HepG2 (cell line): ENCODE data around the gene SOWAHA. TPM values are rescaled to one million over a fixed set of nuclear protein-coding genes. Genes with fewer than 3 reads are reported as not detected.

Experiments used
- ATAC-seq: fragments of 200-7000 bp; cut with Tn5 transposase; 3 replicates; pipeline ENCODE4 v1.9.1; 2020; ENCODE audit warnings: mild to moderate bottlenecking, moderate library complexity
- BruUV-seq: library from RNA; stranded (reverse); fragments of 400-500 nt; replicated peaks from 2 replicates; lab custom pipeline; 2021; lab: Mats Ljungman, UMichigan
- CTCF ChIA-PET: fragments of 300-600 bp; formaldehyde crosslinking; extraction: SDS; loops from one replicate; lab custom pipeline; 2021; ENCODE audit warnings: low total read pairs, inconsistent platforms, low intra/inter-chr PET ratio; lab: Yijun Ruan, JAX
- POLR2A ChIA-PET: fragments of 350-600 bp; sonication (Branson Sonifier 250); formaldehyde crosslinking; loops from one replicate; lab custom pipeline; 2020; ENCODE audit warnings: antibody characterized with exemption, inconsistent platforms; lab: Yijun Ruan, JAX
- DNase-seq: peaks from one replicate; pipeline ENCODE4 v3.0.0-alpha.2; 2015; ENCODE audit warnings: low spot score
- FAIRE-seq: peaks from 3 replicates; lab custom pipeline; 2011; peaks lifted over from hg19 to GRCh38; lab: Jason Lieb, UNC
- H2AFZ ChIP-seq: one replicate; pipeline ENCODE4 v1.6.1; 2011; ENCODE audit warnings: low read length, inconsistent platforms
- H3K27ac ChIP-seq: fragments of 300-600 bp; 3 replicates; pipeline ENCODE4 v1.8.0; 2011; ENCODE audit warnings: mixed run types, mild to moderate bottlenecking, mixed read lengths, low read length, inconsistent platforms; ENCODE audit not compliant: insufficient read depth; ENCODE audit errors: extremely low read length
- H3K27me3 ChIP-seq, 2 experiments: fragments of 200-600 bp in 1 of 2; 2 replicates in 1 of 2; 3 replicates in 1 of 2; pipeline versions ENCODE4 v1.6.0 to v1.8.0; 2011; ENCODE audit warnings: low read length in 2 of 2, mild to moderate bottlenecking in 2 of 2, moderate library complexity in 2 of 2, inconsistent platforms in 1 of 2; ENCODE audit not compliant: insufficient read depth in 2 of 2, control insufficient read depth in 1 of 2
- H3K36me3 ChIP-seq, 2 experiments: fragments of 200-600 bp in 1 of 2; replicated peaks in 1 of 2; 2 replicates in 1 of 2; 3 replicates in 1 of 2; pipeline versions ENCODE4 v1.5.1 to v1.8.0; 2011; ENCODE audit warnings: low read length in 2 of 2, inconsistent platforms in 1 of 2; ENCODE audit not compliant: insufficient read depth in 2 of 2, control insufficient read depth in 1 of 2
- H3K4me1 ChIP-seq: 2 replicates; pipeline ENCODE4 v1.5.1; 2012; ENCODE audit warnings: low read length, inconsistent platforms; ENCODE audit not compliant: insufficient read depth
- H3K4me2 ChIP-seq: 2 replicates; pipeline ENCODE4 v1.6.0; 2011; ENCODE audit warnings: low read depth, low read length, inconsistent platforms
- H3K4me3 ChIP-seq, 3 experiments: fragments of 200-600 bp in 1 of 3; sonication (generic), shearing (Covaris generic) in 1 of 3; replicated peaks in 1 of 3; 2 replicates each; pipeline ENCODE4 v1.5.1; 2011 to 2016; ENCODE audit warnings: low read length in 3 of 3, inconsistent platforms in 2 of 3, low read depth in 2 of 3, mild to moderate bottlenecking in 2 of 3, control low read depth in 1 of 3, mixed read lengths in 1 of 3; ENCODE audit not compliant: insufficient read depth in 1 of 3
- H3K79me2 ChIP-seq: one replicate; pipeline ENCODE4 v1.6.1; 2011; ENCODE audit warnings: low read length, inconsistent platforms; ENCODE audit not compliant: insufficient read depth
- H3K9ac ChIP-seq: 2 replicates; pipeline ENCODE4 v1.6.0; 2011; ENCODE audit warnings: mild to moderate bottlenecking, low read depth, low read length, inconsistent platforms; ENCODE audit not compliant: insufficient read depth
- H3K9me3 ChIP-seq: 2 replicates; pipeline ENCODE4 v1.5.1; 2012; ENCODE audit warnings: mild to moderate bottlenecking, low read length
- H4K20me1 ChIP-seq: 2 replicates; pipeline ENCODE4 v1.6.0; 2011; ENCODE audit warnings: inconsistent platforms, mild to moderate bottlenecking, low read length, moderate library complexity; ENCODE audit not compliant: insufficient read depth
- ATF1 ChIP-seq: IDR thresholded peaks from 2 replicates; pipeline ENCODE4 v1.6.1; 2016; ENCODE audit warnings: mild to moderate bottlenecking, control low read depth
- BCL6 ChIP-seq: IDR thresholded peaks from 2 replicates; pipeline ENCODE4 v1.6.1; 2016; ENCODE audit warnings: missing genetic modification reagents, missing compliant biosample characterization
- GZF1 ChIP-seq: sonication (generic); formaldehyde crosslinking; IDR thresholded peaks from 2 replicates; pipeline ENCODE4 v1.5.1; 2020; ENCODE audit warnings: mild to moderate bottlenecking, missing genetic modification reagents
- MTA1 ChIP-seq: sonication (generic); formaldehyde crosslinking; IDR thresholded peaks from 2 replicates; pipeline ENCODE4 v1.4.0; 2020; ENCODE audit warnings: missing genetic modification reagents, mild to moderate bottlenecking, borderline replicate concordance
- NFKB2 ChIP-seq: sonication (generic); formaldehyde crosslinking; IDR thresholded peaks from 2 replicates; pipeline ENCODE4 v1.4.0; 2020; ENCODE audit warnings: missing genetic modification reagents, borderline replicate concordance
- PTBP1 ChIP-seq: fragments of 200-400 bp; formaldehyde crosslinking; IDR thresholded peaks from 2 replicates; pipeline ENCODE4 v1.6.1; 2018; ENCODE audit warnings: low read length, low read depth; ENCODE audit not compliant: poor library complexity, severe bottlenecking
- RAD51 ChIP-seq: fragments of 450-650 bp; IDR thresholded peaks from 2 replicates; pipeline ENCODE4 v1.6.1; 2016; ENCODE audit warnings: borderline replicate concordance
- RCOR2 ChIP-seq: IDR thresholded peaks from 2 replicates; pipeline ENCODE4 v1.6.1; 2016; ENCODE audit warnings: missing biosample characterization, missing genetic modification reagents
- SETDB1 ChIP-seq: sonication (generic); formaldehyde crosslinking; IDR thresholded peaks from 2 replicates; pipeline ENCODE4 v1.5.1; 2020; ENCODE audit warnings: missing genetic modification reagents, mild to moderate bottlenecking, borderline replicate concordance
- ZBTB4 ChIP-seq: sonication (generic); formaldehyde crosslinking; IDR thresholded peaks from 2 replicates; pipeline ENCODE4 v1.4.0; 2020; ENCODE audit warnings: missing genetic modification reagents, mild to moderate bottlenecking, borderline replicate concordance
- ZNF260 ChIP-seq: sonication (generic); formaldehyde crosslinking; IDR thresholded peaks from 2 replicates; pipeline ENCODE4 v1.4.0; 2020; ENCODE audit warnings: missing genetic modification reagents, low read depth, mild to moderate bottlenecking, borderline replicate concordance
- ZNF292 ChIP-seq: sonication (generic); formaldehyde crosslinking; IDR thresholded peaks from 2 replicates; pipeline ENCODE4 v1.8.1; 2022; ENCODE audit warnings: mild to moderate bottlenecking, low read depth, missing genetic modification reagents, borderline replicate concordance
- ZNF446 ChIP-seq: sonication (generic); formaldehyde crosslinking; IDR thresholded peaks from 2 replicates; pipeline ENCODE4 v1.5.0; 2020; ENCODE audit warnings: mild to moderate bottlenecking, missing genetic modification reagents
- WGBS: methylation state at CpG from one replicate; pipeline ENCODE4 v1.1.6; 2017; ENCODE audit warnings: low lambda C conversion rate; 5-methylcytosine and 5-hydroxymethylcytosine counted together
- in situ Hi-C: cut with HindIII; loops from 2 replicates; pipeline ENCODE4 v1.10.0; 2017; ENCODE audit warnings: low pct_unique_long_range_greater_than_20kb; ENCODE audit not compliant: extremely low pct_ligation_motif_present
- intact Hi-C: fragments of 100-400 bp; cut with micrococcal nuclease; formaldehyde crosslinking; loops from one replicate; pipeline ENCODE4 v1.10.0; 2022; ENCODE audit not compliant: unreplicated experiment
- polyA plus RNA-seq, 8 experiments: library from polyadenylated mRNA; depleted of rRNA in 3 of 8; stranded (reverse) in 7 of 8; unstranded in 1 of 8; fragments of >200 nt; fragmentation: Illumina TruSeq in 4 of 8; extraction: Trizol in 4 of 8; gene quantifications; 2 replicates each; pipeline versions ENCODE4 v1.2.1 to v1.2.3, GENCODE V29; 2011 to 2016; ENCODE audit warnings: low read depth in 4 of 8, missing spikeins in 1 of 8, mixed read lengths in 1 of 8; ENCODE audit not compliant: insufficient read depth in 1 of 8
- total RNA-seq, 5 experiments: library from RNA; depleted of rRNA; stranded (reverse); fragments of >200 nt; fragmentation: Illumina TruSeq; extraction: Trizol; gene quantifications; 2 replicates each; pipeline ENCODE4 v1.2.3, GENCODE V29; 2016; ENCODE audit warnings: low read depth in 1 of 5
- TF ChIP-seq, protein P1 (sequence below): sonication (generic); formaldehyde crosslinking; IDR thresholded peaks from 2 replicates; pipeline ENCODE4 v1.5.0; 2020; ENCODE audit warnings: missing genetic modification reagents, mild to moderate bottlenecking, borderline replicate concordance

Gene SOWAHA
- total and polyA plus RNA-seq, 2 of the 13 experiments (the other 11 are each of a cell fraction or from before 2014, with no cell fraction given), result 0.95 to 1.9 TPM

DNA sequence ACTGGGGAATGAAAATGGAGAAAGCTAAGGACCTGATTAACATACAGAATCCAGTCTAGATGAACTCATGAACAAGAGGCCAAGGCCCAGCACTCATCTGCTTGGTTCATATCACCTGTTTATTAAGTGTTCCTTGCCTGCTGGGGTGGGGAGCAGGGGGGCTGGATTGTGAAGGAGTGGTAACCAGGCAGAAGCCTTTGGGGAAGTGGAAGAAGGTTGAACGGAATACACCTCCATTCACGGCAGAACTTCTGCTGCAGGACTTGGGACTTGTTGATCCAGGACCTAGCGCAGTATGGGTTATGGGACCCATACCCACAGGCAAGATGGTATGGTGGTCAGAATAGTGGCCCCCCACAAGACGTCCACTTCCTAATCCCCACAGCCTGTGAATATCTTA is 27.2 kb upstream of the SOWAHA start (continued):
- no peak for TF ChIP-seq ZBTB4 (CRISPR knock-in tag)
- no peak for TF ChIP-seq RAD51
- TF ChIP-seq ZNF446 (CRISPR knock-in tag), result no peak
- no peak for TF ChIP-seq ZNF260
- no peak for TF ChIP-seq ZNF292
- TF ChIP-seq SETDB1 (CRISPR knock-in tag), result no peak

DNA sequence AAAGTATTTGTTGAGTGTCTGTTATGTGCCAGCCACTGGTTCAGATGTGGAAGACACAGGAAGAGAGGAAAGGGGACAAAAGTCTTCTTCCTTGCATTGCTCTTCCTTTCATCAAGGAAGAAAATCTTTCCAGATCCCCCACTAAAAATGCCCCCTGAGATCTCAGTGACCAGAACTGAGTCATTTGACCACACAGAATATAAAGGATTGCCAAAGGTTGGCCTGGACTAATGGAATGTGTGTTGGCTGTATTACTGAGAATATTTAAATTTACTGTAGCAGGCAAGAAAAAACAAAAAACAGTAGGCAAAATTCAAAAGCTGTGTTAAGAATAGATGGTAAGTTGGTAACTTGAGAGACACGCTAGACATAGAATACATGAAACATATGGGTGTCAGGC is 26.0 kb upstream of the SOWAHA start:
- Histone ChIP-seq H3K27ac (no peak overlapping the region), H3K79me2 (no peaks in the 10 kb centered on the region), H2AFZ (no peak overlapping the region), H3K4me3 (no peak overlapping the region), H3K36me3 (no peaks in the 10 kb centered on the region; a peak in 2 of 5 replicates), H3K27me3 (no peaks in the 10 kb centered on the region), H3K9ac (no peak overlapping the region), H3K4me2 (no peak overlapping the region), H4K20me1 (no peaks in the 10 kb centered on the region), H3K9me3 (no peaks in the 10 kb centered on the region), H3K4me1 (peaks cover 20% of the 10 kb centered on the region; the same call in 1 of the 2 replicates)
- intact Hi-C loops (no loop called here), in situ Hi-C loops (no loop called here)
- no peak for ATAC-seq
- CTCF ChIA-PET, result no interaction called here
- no peak for FAIRE-seq
- no TSS peak for BruUV-seq
- POLR2A ChIA-PET, result no interaction called here
- 100% methylated on average over 1 of the region's 1 CpG for WGBS
- no peak for DNase-seq
- TF ChIP-seq, protein P1, sequence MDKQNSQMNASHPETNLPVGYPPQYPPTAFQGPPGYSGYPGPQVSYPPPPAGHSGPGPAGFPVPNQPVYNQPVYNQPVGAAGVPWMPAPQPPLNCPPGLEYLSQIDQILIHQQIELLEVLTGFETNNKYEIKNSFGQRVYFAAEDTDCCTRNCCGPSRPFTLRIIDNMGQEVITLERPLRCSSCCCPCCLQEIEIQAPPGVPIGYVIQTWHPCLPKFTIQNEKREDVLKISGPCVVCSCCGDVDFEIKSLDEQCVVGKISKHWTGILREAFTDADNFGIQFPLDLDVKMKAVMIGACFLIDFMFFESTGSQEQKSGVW (CRISPR knock-in tag), result no peak
- TF ChIP-seq NFKB2 (CRISPR knock-in tag), result no peak
- TF ChIP-seq GZF1 (CRISPR knock-in tag), result no peak
- TF ChIP-seq ATF1 (CRISPR knock-in tag), result no peak
- no peak for TF ChIP-seq PTBP1
- TF ChIP-seq RCOR2 (CRISPR knock-in tag), result no peak
- no peak for TF ChIP-seq MTA1 (CRISPR knock-in tag)
- TF ChIP-seq BCL6 (CRISPR knock-in tag), result no peak
